ENCODE results near the gene FCRLB. TPM values are rescaled to one million over a fixed set of nuclear protein-coding genes. Genes with fewer than 3 reads are reported as not detected.

Gene FCRLB
- total RNA-seq, 5 donors from 2014 or later (not counting 1 experiment from before 2014, with no cell fraction given): 0.48 to 1.1 (median 0.75) TPM

GRCh38 chr1:161710560-161710959 lies 10.8 kb upstream of the FCRLB start:
- POLR2A ChIA-PET: no interaction called here

GRCh38 chr1:161718559-161719324 lies 2.6 kb upstream of the FCRLB start:
- no peaks in the 10 kb centered on the region for H3K9me3 ChIP-seq
- Mint-ChIP-seq H3K27ac (peak overlapping the region in 1 of 2 donors; percentile 79), H3K4me3 (peak overlapping the region in 1 of 3 donors; percentile 1), H3K9me3 (no peaks in the 10 kb centered on the region), H3K27me3 (peaks cover 0 to 6% of the 10 kb centered on the region in 2 donors), H3K4me1 (peaks cover 7 to 8% (median 7%) of the 10 kb centered on the region in 3 donors), H3K36me3 (no peaks in the 10 kb centered on the region)
- no peak overlapping the region for H3K27ac ChIP-seq (ENCODE audit: low read length)
- ChIA-PET CTCF (no interaction called here), POLR2A (no interaction called here)
- DNase-seq: no peak
- no peak overlapping the region for H3K4me3 ChIP-seq (ENCODE audit: control insufficient read depth in 1 of 2, extremely low read depth in 1 of 2, low read length in 1 of 2)
- H3K27me3 ChIP-seq (replicated peaks in 1 of 2; ENCODE audit: control insufficient read depth in 2 of 2, extremely low read depth in 1 of 2, insufficient read depth in 2 of 2, low read length in 1 of 2): peaks cover 4% of the 10 kb centered on the region in 2 experiments
- no peaks in the 10 kb centered on the region for H3K36me3 ChIP-seq (ENCODE audit: control insufficient read depth in 2 of 2, extremely low read depth in 1 of 2, insufficient read depth in 1 of 2, low read length in 1 of 2)
- no peak for ATAC-seq (replicated peaks in 1 of 4)
- no peaks in the 10 kb centered on the region for H3K4me1 ChIP-seq (ENCODE audit: control insufficient read depth in 1 of 2, extremely low read depth in 1 of 2, insufficient read depth in 2 of 2, low read length in 2 of 2)
- WGBS (ENCODE audit: insufficient coverage): 44% methylated on average over 3 of the region's 8 CpGs

More at GRCh38 chr1:161710560-161710959, 10.8 kb upstream of the FCRLB start:
- no peaks in the 10 kb centered on the region for H3K9me3 Mint-ChIP-seq
- WGBS (ENCODE audit: insufficient coverage): 100% methylated on average over 2 of the region's 4 CpGs
- peaks cover 6 to 13% of the 10 kb centered on the region in 2 donors for H3K27me3 Mint-ChIP-seq
- peaks cover 0 to 2% (median 0%) of the 10 kb centered on the region in 3 donors for H3K4me1 Mint-ChIP-seq
- no peaks in the 10 kb centered on the region for H3K36me3 Mint-ChIP-seq
- CTCF ChIA-PET: no interaction called here
- no peak overlapping the region for H3K27ac Mint-ChIP-seq
- no peak overlapping the region for H3K4me3 Mint-ChIP-seq
- Histone ChIP-seq H3K4me1 (ENCODE audit: control insufficient read depth in 1 of 2, extremely low read depth in 1 of 2, insufficient read depth in 2 of 2, low read length in 2 of 2) (no peaks in the 10 kb centered on the region), H3K27me3 (replicated peaks in 1 of 2; ENCODE audit: control insufficient read depth in 2 of 2, extremely low read depth in 1 of 2, insufficient read depth in 2 of 2, low read length in 1 of 2) (peaks cover 0 to 14% of the 10 kb centered on the region in 2 experiments), H3K36me3 (ENCODE audit: control insufficient read depth in 2 of 2, extremely low read depth in 1 of 2, insufficient read depth in 1 of 2, low read length in 1 of 2) (no peaks in the 10 kb centered on the region), H3K4me3 (ENCODE audit: control insufficient read depth in 1 of 2, extremely low read depth in 1 of 2, low read length in 1 of 2) (no peak overlapping the region), H3K27ac (ENCODE audit: low read length) (no peak overlapping the region), H3K9me3 (no peaks in the 10 kb centered on the region)
- ATAC-seq (replicated peaks in 1 of 4) (no peak), DNase-seq (no peak)

DNA sequence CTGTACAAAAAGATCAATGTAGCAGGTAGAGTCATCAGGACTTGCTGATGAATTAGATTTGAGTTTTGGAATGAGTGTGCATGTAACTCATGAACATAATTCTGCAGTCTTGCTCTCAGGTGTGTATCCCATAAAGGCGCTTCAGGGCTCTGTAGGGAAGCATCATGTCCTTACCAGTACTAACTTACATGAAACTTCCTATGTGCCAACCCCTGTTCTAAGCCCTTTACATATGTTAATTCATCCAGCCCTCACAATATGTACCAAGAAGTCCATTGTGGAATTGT lies 2.1 kb upstream of the FCRLB start:
- H3K4me3 ChIP-seq (ENCODE audit: control insufficient read depth in 1 of 2, extremely low read depth in 1 of 2, low read length in 1 of 2): no peak overlapping the region
- H3K27ac Mint-ChIP-seq: no peak overlapping the region

DNA sequence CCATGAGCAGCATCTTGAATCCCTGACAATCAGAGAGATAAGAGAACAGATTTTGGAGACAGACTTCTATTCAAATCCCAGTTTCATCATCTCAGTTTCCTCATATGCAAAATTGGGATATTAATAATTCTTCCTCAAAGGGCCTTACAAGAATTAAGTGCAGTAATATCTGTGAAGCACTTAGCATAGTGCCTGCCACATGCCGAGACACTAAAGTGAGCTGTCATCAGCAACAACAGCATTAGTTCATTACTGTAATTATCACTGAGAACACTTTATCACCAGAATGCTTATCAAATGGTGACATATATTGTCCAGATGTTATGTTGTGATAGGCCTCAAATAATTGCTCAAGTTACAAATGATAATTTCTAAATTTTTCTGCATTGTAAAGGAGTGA lies 922 bp upstream of the FCRLB start:
- ChIA-PET CTCF (no interaction called here), POLR2A (no interaction called here)
- no peaks in the 10 kb centered on the region for H3K9me3 Mint-ChIP-seq
- H3K4me1 Mint-ChIP-seq: peaks cover 7 to 14% (median 11%) of the 10 kb centered on the region in 3 donors
- Histone ChIP-seq H3K27ac (ENCODE audit: low read length) (no peak overlapping the region), H3K4me1 (ENCODE audit: control insufficient read depth in 1 of 2, extremely low read depth in 1 of 2, insufficient read depth in 2 of 2, low read length in 2 of 2) (peaks cover 0 to 4% of the 10 kb centered on the region in 2 experiments), H3K36me3 (ENCODE audit: control insufficient read depth in 2 of 2, extremely low read depth in 1 of 2, insufficient read depth in 1 of 2, low read length in 1 of 2) (no peaks in the 10 kb centered on the region), H3K27me3 (replicated peaks in 1 of 2; ENCODE audit: control insufficient read depth in 2 of 2, extremely low read depth in 1 of 2, insufficient read depth in 2 of 2, low read length in 1 of 2) (peaks cover 4% of the 10 kb centered on the region in 2 experiments), H3K4me3 (ENCODE audit: control insufficient read depth in 1 of 2, extremely low read depth in 1 of 2, low read length in 1 of 2) (no peak overlapping the region), H3K9me3 (no peaks in the 10 kb centered on the region)
- DNase-seq (no peak), ATAC-seq (replicated peaks in 1 of 4) (no peak)
- H3K27me3 Mint-ChIP-seq: peaks cover 0 to 4% of the 10 kb centered on the region in 2 donors
- no peak overlapping the region for H3K4me3 Mint-ChIP-seq
- no CpG with 5 or more reads among the region's 1 CpG for WGBS (ENCODE audit: insufficient coverage)
- H3K36me3 Mint-ChIP-seq: no peaks in the 10 kb centered on the region
- H3K27ac Mint-ChIP-seq: no peak overlapping the region

More for the DNA sequence above, 2.1 kb upstream of the FCRLB start:
- Histone ChIP-seq H3K27me3 (replicated peaks in 1 of 2; ENCODE audit: control insufficient read depth in 2 of 2, extremely low read depth in 1 of 2, insufficient read depth in 2 of 2, low read length in 1 of 2) (peaks cover 4% of the 10 kb centered on the region in 2 experiments), H3K9me3 (no peaks in the 10 kb centered on the region), H3K4me1 (ENCODE audit: control insufficient read depth in 1 of 2, extremely low read depth in 1 of 2, insufficient read depth in 2 of 2, low read length in 2 of 2) (no peaks in the 10 kb centered on the region), H3K36me3 (ENCODE audit: control insufficient read depth in 2 of 2, extremely low read depth in 1 of 2, insufficient read depth in 1 of 2, low read length in 1 of 2) (no peaks in the 10 kb centered on the region), H3K27ac (ENCODE audit: low read length) (no peak overlapping the region)
- CTCF ChIA-PET: no interaction called here
- ATAC-seq (replicated peaks in 1 of 4): no peak
- H3K9me3 Mint-ChIP-seq: no peaks in the 10 kb centered on the region
- no peak overlapping the region for H3K4me3 Mint-ChIP-seq
- peaks cover 7 to 8% (median 7%) of the 10 kb centered on the region in 3 donors for H3K4me1 Mint-ChIP-seq
- peaks cover 0 to 6% of the 10 kb centered on the region in 2 donors for H3K27me3 Mint-ChIP-seq
- no peaks in the 10 kb centered on the region for H3K36me3 Mint-ChIP-seq
- POLR2A ChIA-PET: no interaction called here
- WGBS (ENCODE audit: insufficient coverage): no CpG with 5 or more reads among the region's 1 CpG
- no peak for DNase-seq

DNA sequence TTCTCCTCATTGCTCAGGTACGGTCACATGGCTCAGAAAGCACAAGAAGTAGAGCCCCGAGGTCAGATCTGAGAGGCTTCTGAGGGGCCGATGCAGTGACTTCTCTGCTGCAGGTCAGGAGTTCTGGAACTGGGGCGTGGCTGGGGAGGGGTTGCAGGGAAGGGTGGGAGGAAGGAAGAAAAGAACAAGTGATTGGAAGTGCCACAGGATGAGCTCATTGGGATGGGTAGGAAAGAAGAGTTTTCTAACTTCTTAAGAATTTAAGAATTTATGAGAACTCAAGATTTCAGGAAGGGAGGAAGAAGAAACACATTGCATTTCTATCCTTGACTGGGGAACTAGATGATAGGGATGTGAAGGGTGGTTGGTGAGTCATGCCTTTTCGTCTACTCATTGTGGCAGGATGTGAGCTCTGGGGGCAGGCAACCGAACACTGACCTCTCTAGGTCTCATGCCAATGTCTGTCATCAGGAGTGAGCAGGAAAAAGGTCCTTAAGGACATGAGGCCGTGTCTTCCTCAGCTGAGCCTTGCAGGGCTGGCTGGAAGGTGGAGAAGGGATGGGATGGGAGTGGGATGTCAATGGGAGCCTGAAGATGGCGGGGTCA lies 497 bp downstream of the FCRLB start:
- CTCF ChIA-PET: no interaction called here
- no peak for ATAC-seq (replicated peaks in 1 of 4)

GRCh38 chr1:161722406-161722805 lies 1.1 kb downstream of the FCRLB start:
- ATAC-seq (replicated peaks in 1 of 4): no peak
- ChIA-PET CTCF (no interaction called here), POLR2A (no interaction called here)
- H3K9me3 ChIP-seq: no peaks in the 10 kb centered on the region
- H3K36me3 Mint-ChIP-seq: no peaks in the 10 kb centered on the region
- H3K36me3 ChIP-seq (ENCODE audit: control insufficient read depth in 2 of 2, extremely low read depth in 1 of 2, insufficient read depth in 1 of 2, low read length in 1 of 2): no peaks in the 10 kb centered on the region
- H3K9me3 Mint-ChIP-seq: no peaks in the 10 kb centered on the region
- no peak overlapping the region for H3K27ac ChIP-seq (ENCODE audit: low read length)
- H3K4me1 ChIP-seq (ENCODE audit: control insufficient read depth in 1 of 2, extremely low read depth in 1 of 2, insufficient read depth in 2 of 2, low read length in 2 of 2): peaks cover 2 to 18% of the 10 kb centered on the region in 2 experiments
- no peak overlapping the region for H3K4me3 Mint-ChIP-seq
- WGBS (ENCODE audit: insufficient coverage): 80% methylated on average over 1 of the region's 1 CpG
- peaks cover 0 to 3% of the 10 kb centered on the region in 2 donors for H3K27me3 Mint-ChIP-seq
- H3K27me3 ChIP-seq (replicated peaks in 1 of 2; ENCODE audit: control insufficient read depth in 2 of 2, extremely low read depth in 1 of 2, insufficient read depth in 2 of 2, low read length in 1 of 2): peaks cover 4 to 11% of the 10 kb centered on the region in 2 experiments
- no peak overlapping the region for H3K27ac Mint-ChIP-seq
- H3K4me1 Mint-ChIP-seq: peaks cover 12 to 21% (median 21%) of the 10 kb centered on the region in 3 donors
- H3K4me3 ChIP-seq (ENCODE audit: control insufficient read depth in 1 of 2, extremely low read depth in 1 of 2, low read length in 1 of 2): no peak overlapping the region
- no peak for DNase-seq

More for the DNA sequence above, 497 bp downstream of the FCRLB start:
- Mint-ChIP-seq H3K4me3 (no peak overlapping the region), H3K36me3 (no peaks in the 10 kb centered on the region), H3K27me3 (peaks cover 0 to 3% of the 10 kb centered on the region in 2 donors), H3K27ac (no peak overlapping the region), H3K9me3 (no peaks in the 10 kb centered on the region), H3K4me1 (peaks cover 11 to 21% (median 19%) of the 10 kb centered on the region in 3 donors)
- peak in 1 of 35 experiments; percentile 11 for DNase-seq
- POLR2A ChIA-PET: no interaction called here
- Histone ChIP-seq H3K27me3 (replicated peaks in 1 of 2; ENCODE audit: control insufficient read depth in 2 of 2, extremely low read depth in 1 of 2, insufficient read depth in 2 of 2, low read length in 1 of 2) (peaks cover 4 to 11% of the 10 kb centered on the region in 2 experiments), H3K4me1 (ENCODE audit: control insufficient read depth in 1 of 2, extremely low read depth in 1 of 2, insufficient read depth in 2 of 2, low read length in 2 of 2) (peaks cover 2 to 15% of the 10 kb centered on the region in 2 experiments), H3K27ac (ENCODE audit: low read length) (no peak overlapping the region), H3K36me3 (ENCODE audit: control insufficient read depth in 2 of 2, extremely low read depth in 1 of 2, insufficient read depth in 1 of 2, low read length in 1 of 2) (no peaks in the 10 kb centered on the region), H3K4me3 (ENCODE audit: control insufficient read depth in 1 of 2, extremely low read depth in 1 of 2, low read length in 1 of 2) (no peak overlapping the region), H3K9me3 (no peaks in the 10 kb centered on the region)
- 73% methylated on average over 8 of the region's 8 CpGs for WGBS (ENCODE audit: insufficient coverage)

Measured in T-cell (primary cell).